Prostate gland (tissue), 2 donors: ENCODE data around the gene PTPRK. TPM values are rescaled to one million over a fixed set of nuclear protein-coding genes. Genes with fewer than 3 reads are reported as not detected.

Source experiments
- DNase-seq: peaks from one replicate; pipeline ENCODE4 v3.0.0-alpha.2; 2019; ENCODE audit warnings: low spot score
- H3K27ac ChIP-seq, 2 donors: fragments of 200-600 bp; sonication (generic); 2 replicates each; pipeline ENCODE4 v1.5.1; 2017 to 2019
- H3K27me3 ChIP-seq: fragments of 200-600 bp; sonication (generic); replicated peaks from 2 replicates; pipeline ENCODE4 v1.5.1; 2019; ENCODE audit not compliant: insufficient read depth
- H3K36me3 ChIP-seq, 2 donors: fragments of 200-600 bp; sonication (generic); 1 replicate in 1 of 2; 2 replicates in 1 of 2; pipeline versions ENCODE4 v1.5.1 to v1.8.1; 2017 to 2019
- H3K4me1 ChIP-seq: fragments of 200-600 bp; sonication (generic); replicated peaks from 2 replicates; pipeline ENCODE4 v1.5.1; 2019
- H3K4me3 ChIP-seq, 2 donors: fragments of 200-600 bp; sonication (generic); 2 replicates each; pipeline ENCODE4 v1.5.1; 2017 to 2019
- H3K9me3 ChIP-seq: fragments of 200-600 bp; sonication (generic); 2 replicates; pipeline ENCODE4 v1.5.1; 2017
- POLR2A ChIP-seq: fragments of 450-650 bp; IDR thresholded peaks from one replicate; pipeline ENCODE4 v1.6.1; 2016; ENCODE audit warnings: antibody characterized with exemption, mild to moderate bottlenecking
- POLR2AphosphoS5 ChIP-seq: sonication (generic); formaldehyde crosslinking; IDR thresholded peaks from one replicate; pipeline ENCODE4 v1.6.1; 2017; ENCODE audit warnings: antibody characterized with exemption
- WGBS: methylation state at CpG from one replicate; pipeline ENCODE4 v1.1.5; 2018; 5-methylcytosine and 5-hydroxymethylcytosine counted together
- intact Hi-C: fragments of 100-400 bp; cut with DNase I; formaldehyde crosslinking; loops from one replicate; pipeline ENCODE4 v1.14.2; 2022
- total RNA-seq, 2 donors: library from RNA; depleted of rRNA; stranded (reverse); fragments of >200 nt; gene quantifications; one replicate each; pipeline ENCODE4 v1.1.0, GENCODE V29; 2016
- TF ChIP-seq, protein P1 (sequence below), 4 experiments: fragments of 200-600 bp in 2 of 4; fragments of 450-650 bp in 2 of 4; sonication (generic) in 2 of 4; IDR thresholded peaks; 1 replicate in 3 of 4; 2 replicates in 1 of 4; pipeline ENCODE4 v1.5.1; 2016 to 2019; ENCODE audit warnings: antibody characterized with exemption in 4 of 4, mild to moderate bottlenecking in 2 of 4, moderate library complexity in 2 of 4

Gene PTPRK
- total RNA-seq, 2 donors from 2014 or later: 32.0 to 64.6 TPM

- no peak for DNase-seq
- Histone ChIP-seq H3K9me3 (no peaks in the 10 kb centered on the region), H3K4me3 (no peak overlapping the region), H3K27ac (no peak overlapping the region), H3K4me1 (no peaks in the 10 kb centered on the region), H3K27me3 (no peaks in the 10 kb centered on the region), H3K36me3 (no peaks in the 10 kb centered on the region)
- TF ChIP-seq POLR2A (no peak), POLR2AphosphoS5 (no peak)
- TF ChIP-seq, protein P1, sequence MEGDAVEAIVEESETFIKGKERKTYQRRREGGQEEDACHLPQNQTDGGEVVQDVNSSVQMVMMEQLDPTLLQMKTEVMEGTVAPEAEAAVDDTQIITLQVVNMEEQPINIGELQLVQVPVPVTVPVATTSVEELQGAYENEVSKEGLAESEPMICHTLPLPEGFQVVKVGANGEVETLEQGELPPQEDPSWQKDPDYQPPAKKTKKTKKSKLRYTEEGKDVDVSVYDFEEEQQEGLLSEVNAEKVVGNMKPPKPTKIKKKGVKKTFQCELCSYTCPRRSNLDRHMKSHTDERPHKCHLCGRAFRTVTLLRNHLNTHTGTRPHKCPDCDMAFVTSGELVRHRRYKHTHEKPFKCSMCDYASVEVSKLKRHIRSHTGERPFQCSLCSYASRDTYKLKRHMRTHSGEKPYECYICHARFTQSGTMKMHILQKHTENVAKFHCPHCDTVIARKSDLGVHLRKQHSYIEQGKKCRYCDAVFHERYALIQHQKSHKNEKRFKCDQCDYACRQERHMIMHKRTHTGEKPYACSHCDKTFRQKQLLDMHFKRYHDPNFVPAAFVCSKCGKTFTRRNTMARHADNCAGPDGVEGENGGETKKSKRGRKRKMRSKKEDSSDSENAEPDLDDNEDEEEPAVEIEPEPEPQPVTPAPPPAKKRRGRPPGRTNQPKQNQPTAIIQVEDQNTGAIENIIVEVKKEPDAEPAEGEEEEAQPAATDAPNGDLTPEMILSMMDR (IDR thresholded peaks at IDR 0.05): no peak
- intact Hi-C loops: no loop called here
- 69% methylated on average over 1 of the region's 1 CpG for WGBS
Measured at GRCh38 chr6:128422871-128423270, 97.5 kb downstream of the PTPRK start.

DNA sequence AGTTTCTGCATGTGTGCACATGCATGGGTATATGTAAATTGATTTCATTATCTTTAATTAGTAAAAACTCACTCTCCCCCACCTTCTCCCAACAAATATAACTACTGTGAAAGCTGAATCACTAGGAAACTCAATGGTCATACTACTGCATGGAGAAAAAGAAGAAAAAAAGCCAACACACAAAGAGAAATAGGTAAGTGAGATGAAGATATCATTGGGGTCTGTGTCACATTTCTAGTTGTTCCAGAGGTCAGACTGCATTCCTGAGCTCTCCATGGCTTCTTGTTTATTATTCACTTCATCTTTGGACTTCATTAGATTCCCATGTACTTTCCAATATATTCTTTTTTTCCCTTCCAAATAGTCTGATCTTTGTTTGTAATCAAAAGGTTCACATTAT is 98.2 kb downstream of the PTPRK start:
- no peaks in the 10 kb centered on the region for H3K9me3 ChIP-seq
- H3K36me3 ChIP-seq: no peaks in the 10 kb centered on the region
- no peak for TF ChIP-seq POLR2AphosphoS5
- TF ChIP-seq, protein P1 (IDR thresholded peaks at IDR 0.05): no peak
- no peak for TF ChIP-seq POLR2A
- no peaks in the 10 kb centered on the region for H3K4me1 ChIP-seq
- H3K27ac ChIP-seq: no peak overlapping the region
- no peak overlapping the region for H3K4me3 ChIP-seq
- H3K27me3 ChIP-seq: no peaks in the 10 kb centered on the region
- no peak for DNase-seq
- intact Hi-C loops: no loop called here

DNA sequence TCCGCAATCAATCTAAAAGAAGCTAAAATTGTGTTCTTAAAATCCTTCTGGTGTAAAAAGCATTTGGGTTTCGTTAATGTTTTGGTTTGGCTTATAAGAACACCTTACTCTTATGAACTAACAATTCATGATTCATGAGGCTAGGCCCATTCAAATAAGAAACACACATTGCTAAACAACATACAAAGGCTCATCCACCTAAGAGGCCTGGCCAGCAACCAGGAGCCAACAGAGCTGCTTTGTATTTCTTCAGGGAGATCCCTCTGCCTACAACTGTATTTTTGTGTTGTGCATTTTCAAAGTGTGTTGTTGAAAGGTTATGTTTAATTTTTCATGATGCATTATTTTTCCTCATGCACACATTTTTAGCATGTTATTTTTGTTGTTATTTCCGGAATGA is 98.6 kb downstream of the PTPRK start:
- no peak for DNase-seq
- H3K36me3 ChIP-seq: no peaks in the 10 kb centered on the region
- no peak overlapping the region for H3K27ac ChIP-seq
- TF ChIP-seq POLR2A (no peak), POLR2AphosphoS5 (no peak)
- TF ChIP-seq, protein P1 (IDR thresholded peaks at IDR 0.05): no peak
- intact Hi-C loops: no loop called here
- no peak overlapping the region for H3K4me3 ChIP-seq
- no peaks in the 10 kb centered on the region for H3K27me3 ChIP-seq
- no peaks in the 10 kb centered on the region for H3K4me1 ChIP-seq
- 75% methylated on average over 3 of the region's 3 CpGs for whole genome bisulfite sequencing
- no peaks in the 10 kb centered on the region for H3K9me3 ChIP-seq

DNA sequence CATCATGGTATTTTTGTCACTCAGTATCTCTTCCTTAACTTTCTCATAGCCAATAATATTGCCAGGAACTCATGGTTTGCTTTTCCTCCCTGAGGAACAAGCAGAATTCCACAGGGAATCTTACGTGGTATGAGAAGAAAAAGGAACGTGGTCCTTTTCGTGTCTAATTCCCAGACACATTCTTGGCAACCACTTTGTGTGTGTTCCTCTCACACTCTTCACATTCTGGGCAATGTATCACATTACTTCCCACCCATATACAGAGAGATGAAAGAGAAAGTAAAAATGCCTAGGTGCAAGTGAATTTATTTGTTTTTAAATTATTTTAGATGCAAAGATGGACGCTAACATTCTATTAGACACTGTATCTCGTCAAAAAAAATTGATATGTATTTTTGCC is 102.7 kb downstream of the PTPRK start:
- H3K9me3 ChIP-seq: no peaks in the 10 kb centered on the region
- no peak for DNase-seq
- no peak overlapping the region for H3K4me3 ChIP-seq
- H3K27me3 ChIP-seq: no peaks in the 10 kb centered on the region
- H3K4me1 ChIP-seq: no peaks in the 10 kb centered on the region
- intact Hi-C loops: no loop called here
- TF ChIP-seq, protein P1 (IDR thresholded peaks at IDR 0.05): no peak
- no peak for TF ChIP-seq POLR2AphosphoS5
- TF ChIP-seq POLR2A: no peak
- H3K27ac ChIP-seq: no peak overlapping the region
- WGBS: 49% methylated on average over 5 of the region's 5 CpGs
- no peaks in the 10 kb centered on the region for H3K36me3 ChIP-seq

DNA sequence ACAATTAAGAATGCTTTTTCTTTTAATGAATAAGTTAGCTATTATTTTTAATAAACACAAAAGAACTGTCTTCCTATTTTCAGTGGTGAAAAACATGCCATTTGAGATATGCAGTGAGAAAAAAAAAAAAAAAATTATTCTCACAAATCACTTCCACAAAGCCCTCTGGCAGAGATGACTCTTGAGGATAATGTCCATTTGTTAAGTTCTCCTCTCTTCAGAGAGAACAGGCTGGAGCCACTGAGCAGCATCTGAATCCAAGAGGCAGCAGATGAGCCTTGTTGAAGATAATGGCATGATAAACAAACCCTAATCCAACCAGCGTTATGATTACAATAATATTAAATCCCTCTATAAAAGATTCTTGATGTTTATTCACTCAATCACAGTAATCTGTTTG is 105.0 kb downstream of the PTPRK start:
- no peak for DNase-seq
- no peaks in the 10 kb centered on the region for H3K27me3 ChIP-seq
- no peak for TF ChIP-seq POLR2AphosphoS5
- TF ChIP-seq POLR2A: no peak
- TF ChIP-seq, protein P1 (IDR thresholded peaks at IDR 0.05): no peak
- 29% methylated on average over 1 of the region's 1 CpG for WGBS
- no peak overlapping the region for H3K27ac ChIP-seq
- H3K36me3 ChIP-seq: no peaks in the 10 kb centered on the region
- intact Hi-C loops: no loop called here
- H3K9me3 ChIP-seq: no peaks in the 10 kb centered on the region
- H3K4me1 ChIP-seq: no peaks in the 10 kb centered on the region
- no peak overlapping the region for H3K4me3 ChIP-seq
